Subcutaneous abdominal adipose tissue (tissue), 5 donors: Measurements from ENCODE around the gene CCDC172.
"Not testable (repeated sequence)": the region's sequence is repeated elsewhere in the genome, so short reads cannot be mapped to it uniquely, and the experiment has no call there.

Experiments used
- H3K27ac ChIP-seq: one replicate; pipeline ENCODE4 v1.7.0; 2013; ENCODE audit warnings: low read depth, mild to moderate bottlenecking, inconsistent platforms, low read length, moderate library complexity
- H3K27me3 ChIP-seq, 5 donors: one replicate each; pipeline ENCODE4 v1.7.0; 2013; ENCODE audit warnings: low read length in 5 of 5, inconsistent platforms in 1 of 5; ENCODE audit not compliant: control insufficient read depth in 5 of 5, insufficient read depth in 4 of 5
- H3K36me3 ChIP-seq, 5 donors: one replicate each; pipeline ENCODE4 v1.7.0; 2013; ENCODE audit warnings: low read length in 5 of 5; ENCODE audit not compliant: control insufficient read depth in 5 of 5, insufficient read depth in 5 of 5
- H3K4me1 ChIP-seq, 5 donors: one replicate each; pipeline ENCODE4 v1.7.0; 2013; ENCODE audit warnings: low read length in 5 of 5, mild to moderate bottlenecking in 3 of 5, moderate library complexity in 1 of 5; ENCODE audit not compliant: control insufficient read depth in 5 of 5, insufficient read depth in 5 of 5
- H3K4me3 ChIP-seq, 5 donors: one replicate each; pipeline ENCODE4 v1.7.0; 2013; ENCODE audit warnings: low read length in 5 of 5, low read depth in 1 of 5
- H3K9ac ChIP-seq, 5 donors: one replicate each; pipeline ENCODE4 v1.7.0; 2013; ENCODE audit warnings: low read length in 5 of 5, mild to moderate bottlenecking in 4 of 5, moderate library complexity in 3 of 5
- H3K9me3 ChIP-seq, 5 donors: one replicate each; pipeline ENCODE4 v1.7.0; 2013; ENCODE audit warnings: low read length in 5 of 5; ENCODE audit not compliant: control insufficient read depth in 5 of 5
- donor health status: healthy.
- donor health status: healthy.
- donor health status: healthy.
- donor health status: healthy.
- donor health status: healthy.

CCDC172 gene

GRCh38 chr10:116385994-116386809, 62.0 kb downstream of the CCDC172 start:
- no peaks in the 10 kb centered on the region for H3K27me3 ChIP-seq
- no peak overlapping the region for H3K9ac ChIP-seq
- no peaks in the 10 kb centered on the region for H3K9me3 ChIP-seq
- H3K4me1 ChIP-seq: no peaks in the 10 kb centered on the region
- H3K27ac ChIP-seq: no peak overlapping the region
- H3K36me3 ChIP-seq: no peaks in the 10 kb centered on the region
- no peak overlapping the region for H3K4me3 ChIP-seq

- not testable (repeated sequence) for H3K4me1 ChIP-seq, H3K36me3 ChIP-seq, H3K4me3 ChIP-seq, H3K9me3 ChIP-seq, H3K27me3 ChIP-seq, H3K27ac ChIP-seq, H3K9ac ChIP-seq
Observed at GRCh38 chr10:116393246-116393831, 69.1 kb downstream of the CCDC172 start.

GRCh38 chr10:116395223-116395985, 71.2 kb downstream of the CCDC172 start:
- no peak overlapping the region for H3K4me3 ChIP-seq
- H3K27me3 ChIP-seq: no peaks in the 10 kb centered on the region
- peaks cover 0 to 3% (median 0%) of the 10 kb centered on the region in 5 donors for H3K9me3 ChIP-seq
- H3K27ac ChIP-seq: no peak overlapping the region
- H3K9ac ChIP-seq: no peak overlapping the region
- H3K4me1 ChIP-seq: peaks cover 0 to 4% (median 0%) of the 10 kb centered on the region in 5 donors
- no peaks in the 10 kb centered on the region for H3K36me3 ChIP-seq

- no peak overlapping the region for H3K27ac ChIP-seq
- no peak overlapping the region for H3K4me3 ChIP-seq
- H3K4me1 ChIP-seq: peaks cover 0 to 4% (median 0%) of the 10 kb centered on the region in 5 donors
- H3K9me3 ChIP-seq: peaks cover 0 to 3% (median 0%) of the 10 kb centered on the region in 5 donors
- no peaks in the 10 kb centered on the region for H3K27me3 ChIP-seq
- no peak overlapping the region for H3K9ac ChIP-seq
- H3K36me3 ChIP-seq: no peaks in the 10 kb centered on the region
Observed at GRCh38 chr10:116398224-116398623, 74.0 kb downstream of the CCDC172 start.

GRCh38 chr10:116402858-116403257, 78.6 kb downstream of the CCDC172 start:
- no peaks in the 10 kb centered on the region for H3K9me3 ChIP-seq
- no peak overlapping the region for H3K9ac ChIP-seq
- H3K4me1 ChIP-seq: no peaks in the 10 kb centered on the region
- no peaks in the 10 kb centered on the region for H3K27me3 ChIP-seq
- no peaks in the 10 kb centered on the region for H3K36me3 ChIP-seq
- no peak overlapping the region for H3K4me3 ChIP-seq
- H3K27ac ChIP-seq: no peak overlapping the region

- Histone ChIP-seq H3K9me3 (no peaks in the 10 kb centered on the region), H3K4me3 (no peak overlapping the region), H3K27me3 (no peaks in the 10 kb centered on the region), H3K36me3 (no peaks in the 10 kb centered on the region), H3K4me1 (no peaks in the 10 kb centered on the region), H3K27ac (no peak overlapping the region), H3K9ac (no peak overlapping the region)
Observed at GRCh38 chr10:116403740-116404250, 79.5 kb downstream of the CCDC172 start.

GRCh38 chr10:116408719-116409118, 84.5 kb downstream of the CCDC172 start:
- Histone ChIP-seq H3K4me3 (no peak overlapping the region), H3K9me3 (no peaks in the 10 kb centered on the region)

GRCh38 chr10:116410351-116410750, 86.1 kb downstream of the CCDC172 start:
- H3K36me3 ChIP-seq: no peaks in the 10 kb centered on the region
- no peaks in the 10 kb centered on the region for H3K27me3 ChIP-seq
- H3K4me1 ChIP-seq: no peaks in the 10 kb centered on the region
- H3K4me3 ChIP-seq: no peak overlapping the region
- no peak overlapping the region for H3K27ac ChIP-seq
- no peak overlapping the region for H3K9ac ChIP-seq
- H3K9me3 ChIP-seq: no peaks in the 10 kb centered on the region

More at GRCh38 chr10:116408719-116409118, 84.5 kb downstream of the CCDC172 start:
- H3K27ac ChIP-seq: no peak overlapping the region
- H3K9ac ChIP-seq: no peak overlapping the region
- no peaks in the 10 kb centered on the region for H3K36me3 ChIP-seq
- no peaks in the 10 kb centered on the region for H3K4me1 ChIP-seq
- H3K27me3 ChIP-seq: no peaks in the 10 kb centered on the region

- Histone ChIP-seq H3K27ac (no peak overlapping the region), H3K4me1 (peaks cover 0 to 7% (median 0%) of the 10 kb centered on the region in 5 donors), H3K36me3 (no peaks in the 10 kb centered on the region), H3K27me3 (no peaks in the 10 kb centered on the region), H3K9ac (no peak overlapping the region), H3K9me3 (no peaks in the 10 kb centered on the region), H3K4me3 (no peak overlapping the region)
Observed at GRCh38 chr10:116417821-116418220, 93.6 kb downstream of the CCDC172 start.

- H3K27ac ChIP-seq: no peak overlapping the region
- no peak overlapping the region for H3K4me3 ChIP-seq
- H3K4me1 ChIP-seq: peaks cover 0 to 7% (median 0%) of the 10 kb centered on the region in 5 donors
- no peak overlapping the region for H3K9ac ChIP-seq
- H3K36me3 ChIP-seq: no peaks in the 10 kb centered on the region
- H3K27me3 ChIP-seq: no peaks in the 10 kb centered on the region
- no peaks in the 10 kb centered on the region for H3K9me3 ChIP-seq
Observed at GRCh38 chr10:116418389-116418788, 94.1 kb downstream of the CCDC172 start.
